Heart left ventricle (tissue), 16 donors: ENCODE results near the gene TMEM156. TPM values are rescaled to one million over a fixed set of nuclear protein-coding genes. Genes with fewer than 3 reads are reported as not detected.

Experiments
- ATAC-seq, 4 donors: fragments of 200-7000 bp; cut with Tn5 transposase; one replicate each; pipeline ENCODE4 v1.9.1; 2020 to 2022; ENCODE audit warnings: moderate library complexity in 4 of 4, mild to moderate bottlenecking in 3 of 4, moderate number of reproducible peaks in 1 of 4
- DNase-seq, 5 donors: peaks; one replicate each; pipeline ENCODE4 v3.0.0-alpha.2; 2020
- H3K27ac ChIP-seq, 12 donors: fragments of 200-600 bp; sonication (generic) in 4 of 12; one replicate each; pipeline versions ENCODE4 v1.5.0 to v1.8.0; 2016 to 2022; ENCODE audit warnings: mild to moderate bottlenecking in 2 of 12
- H3K27me3 ChIP-seq, 9 donors: fragments of 200-600 bp; sonication (generic) in 2 of 9; one replicate each; pipeline versions ENCODE4 v1.5.1 to v1.8.0; 2016 to 2022; ENCODE audit warnings: mild to moderate bottlenecking in 3 of 9
- H3K36me3 ChIP-seq, 9 donors: fragments of 200-600 bp; sonication (generic) in 2 of 9; one replicate each; pipeline versions ENCODE4 v1.5.0 to v1.8.0; 2018 to 2022; ENCODE audit warnings: mild to moderate bottlenecking in 2 of 9
- H3K4me1 ChIP-seq, 12 donors: fragments of 200-600 bp; sonication (generic) in 4 of 12; one replicate each; pipeline versions ENCODE4 v1.5.0 to v1.8.0; 2016 to 2022; ENCODE audit warnings: mild to moderate bottlenecking in 3 of 12
- H3K4me3 ChIP-seq, 12 donors: fragments of 200-600 bp; sonication (generic) in 4 of 12; one replicate each; pipeline versions ENCODE4 v1.5.0 to v1.8.0; 2017 to 2022; ENCODE audit warnings: mild to moderate bottlenecking in 9 of 12, moderate library complexity in 4 of 12
- H3K9me3 ChIP-seq, 12 donors: fragments of 200-600 bp; sonication (generic) in 4 of 12; one replicate each; pipeline versions ENCODE4 v1.5.0 to v1.8.0; 2016 to 2022; ENCODE audit warnings: mild to moderate bottlenecking in 1 of 12
- CTCF ChIP-seq, 12 donors: fragments of 200-600 bp; sonication (generic) in 4 of 12; IDR thresholded peaks; one replicate each; pipeline versions ENCODE4 v1.5.0 to v1.8.0; 2018 to 2022; ENCODE audit warnings: antibody characterized with exemption in 12 of 12, mild to moderate bottlenecking in 5 of 12
- POLR2A ChIP-seq, 2 donors: fragments of 450-650 bp; IDR thresholded peaks; one replicate each; pipeline ENCODE4 v1.6.1; 2017; ENCODE audit warnings: antibody characterized with exemption in 2 of 2, mild to moderate bottlenecking in 2 of 2, moderate library complexity in 2 of 2
- WGBS, 4 donors: extraction: QIAGEN DNeasy Blood & Tissue Kit in 2 of 4; methylation state at CpG; one replicate each; pipeline versions ENCODE4 v1.1.5 to v1.1.7; 2013 to 2018; 5-methylcytosine and 5-hydroxymethylcytosine counted together
- intact Hi-C, 10 donors: fragments of 100-400 bp; cut with DNase I; formaldehyde crosslinking; loops; one replicate each; pipeline versions ENCODE4 v1.11.1 to v1.14.2; 2022
- polyA plus RNA-seq, 2 donors: library from polyadenylated mRNA; stranded (reverse); fragments of 200-250 nt; gene quantifications; one replicate each; pipeline ENCODE4 v1.2.3, GENCODE V29; 2013
- total RNA-seq, 9 donors: library from RNA; depleted of rRNA in 2 of 9; stranded (reverse); fragments of >200 nt in 2 of 9; fragmentation: NEBNext Ultra II Directional in 3 of 9; extraction: Animal tissue kit (Norgen Biotek cat#: 25700) in 3 of 9; gene quantifications; one replicate each; pipeline versions ENCODE4 v1.1.0 to v1.2.4, GENCODE V29; 2016 to 2023
- donor health status: ischemic (EF 13 %, LVEDD 7.1; RV severe dilation, severe dysfunction).
- donor health status: healthy with polysubstance abuse.
- donor health status: DM: no; HTN: yes; CAD: no.
- donor health status: DM: no; HTN: no; CAD: no.
- donor health status: ischemic (EF 25% LVEDD 6.9; RV normal size, moderate dysfunction).
- donor health status: ischemic (EF 25% LVEDD 5.7; RV mildly dilated, moderate dysfunction).
- donor health status: healthy.
- donor health status: DM: yes; HTN: yes; CAD: no.
- donor health status: ischemic (EF 35%, LVEDD 5.7; RV mildly dilated, moderate dysfunction).
- donor health status: nonischemic (EF 11% LVEDD 7.7; RV severe dilation, severe dysfunction).
- donor health status: DM: yes; HTN: yes; CAD: no.
- donor health status: PGD.
- donor health status: ischemic (EF 29% LVEDD 5.4; RV normal size, mild dysfunction).
- donor health status: nonischemic (EF 23%, LVEDD 6.1; RV moderate dilation, normal function).

Gene TMEM156
- total and polyA plus RNA-seq, 11 donors: 0.06 to 2.3 (median 0.14) TPM; not detected in 8

GRCh38 chr4:38939165-38939564 is 93.0 kb downstream of the TMEM156 start:
- peaks cover 0 to 13% (median 0%) of the 10 kb centered on the region in 12 donors for H3K4me1 ChIP-seq
- H3K36me3 ChIP-seq: peaks cover 0 to 99% (median 80%) of the 10 kb centered on the region in 9 donors
- no peak for ATAC-seq
- 89 to 100% (median 90%) methylated on average over 1 of the region's 1 CpG for WGBS, 4 donors
- intact Hi-C loops: no loop called here
- H3K4me3 ChIP-seq: no peak overlapping the region
- no peaks in the 10 kb centered on the region for H3K27me3 ChIP-seq
- TF ChIP-seq POLR2A (IDR thresholded peaks at IDR 0.05) (no peak), CTCF (IDR thresholded peaks at IDR 0.05) (no peak)
- no peaks in the 10 kb centered on the region for H3K9me3 ChIP-seq
- DNase-seq: no peak
- no peak overlapping the region for H3K27ac ChIP-seq

GRCh38 chr4:38935391-38936073 is 96.7 kb downstream of the TMEM156 start:
- TF ChIP-seq CTCF (IDR thresholded peaks at IDR 0.05): no peak
- no peak for TF ChIP-seq POLR2A (IDR thresholded peaks at IDR 0.05)
- WGBS, 4 donors: 90 to 95% (median 92%) methylated on average over 5 of the region's 5 CpGs
- no peaks in the 10 kb centered on the region for H3K27me3 ChIP-seq

GRCh38 chr4:38931125-38931524 is 101.1 kb downstream of the TMEM156 start:
- Histone ChIP-seq H3K9me3 (no peaks in the 10 kb centered on the region), H3K4me3 (no peak overlapping the region), H3K4me1 (no peaks in the 10 kb centered on the region), H3K27ac (peak overlapping the region in 1 of 12 donors; percentile 78), H3K36me3 (peaks cover 0 to 100% (median 95%) of the 10 kb centered on the region in 9 donors), H3K27me3 (no peaks in the 10 kb centered on the region)
- no peak for TF ChIP-seq POLR2A (IDR thresholded peaks at IDR 0.05)
- no peak for TF ChIP-seq CTCF (IDR thresholded peaks at IDR 0.05)
- ATAC-seq: no peak
- intact Hi-C loops: no loop called here
- 74 to 86% (median 77%) methylated on average over 5 of the region's 5 CpGs for WGBS, 4 donors
- no peak for DNase-seq

More at GRCh38 chr4:38935391-38936073, 96.7 kb downstream of the TMEM156 start:
- Histone ChIP-seq H3K4me1 (peaks cover 0 to under 1% (median 0%) of the 10 kb centered on the region in 12 donors), H3K9me3 (no peaks in the 10 kb centered on the region), H3K36me3 (peaks cover 0 to 100% (median 86%) of the 10 kb centered on the region in 9 donors), H3K27ac (peak overlapping the region in 1 of 12 donors; percentile 33), H3K4me3 (no peak overlapping the region)
- ATAC-seq (no peak), DNase-seq (no peak)
- intact Hi-C loops: no loop called here

GRCh38 chr4:38930707-38931106 is 101.5 kb downstream of the TMEM156 start:
- intact Hi-C loops: no loop called here
- no peak for ATAC-seq
- no peak for DNase-seq
- WGBS, 4 donors: 89 to 93% (median 90%) methylated on average over 6 of the region's 6 CpGs
- Histone ChIP-seq H3K27ac (peak overlapping the region in 1 of 12 donors; percentile 78), H3K4me1 (no peaks in the 10 kb centered on the region), H3K27me3 (no peaks in the 10 kb centered on the region), H3K36me3 (peaks cover 0 to 100% (median 95%) of the 10 kb centered on the region in 9 donors), H3K9me3 (no peaks in the 10 kb centered on the region), H3K4me3 (no peak overlapping the region)
- TF ChIP-seq POLR2A (IDR thresholded peaks at IDR 0.05): no peak
- no peak for TF ChIP-seq CTCF (IDR thresholded peaks at IDR 0.05)
